MCF 10A (cell line): ENCODE results near the gene MYOM1. TPM values are rescaled to one million over a fixed set of nuclear protein-coding genes. Genes with fewer than 3 reads are reported as not detected.

Source experiments
- BruUV-seq: library from RNA; stranded (reverse); fragments of 400-500 nt; replicated peaks from 2 replicates; lab custom pipeline; 2021; lab: Mats Ljungman, UMichigan
- CTCF ChIA-PET: fragments of 300-600 bp; sonication (Branson Sonifier 250); formaldehyde crosslinking; extraction: SDS; loops from one replicate; lab custom pipeline; 2021; ENCODE audit warnings: antibody characterized with exemption, inconsistent platforms; lab: Yijun Ruan, JAX
- POLR2A ChIA-PET: fragments of 300-600, 350-650 bp; sonication (Branson Sonifier 250); formaldehyde crosslinking; extraction: SDS; loops from one replicate; lab custom pipeline; 2020; ENCODE audit warnings: antibody characterized with exemption, inconsistent platforms; lab: Yijun Ruan, JAX
- DNase-seq: peaks from one replicate; pipeline ENCODE4 v3.0.0-alpha.2; 2018; ENCODE audit not compliant: unreplicated experiment
- H3K27ac Mint-ChIP-seq: one replicate; pipeline ENCODE4 v1.8.0; 2022; ENCODE audit warnings: mild to moderate bottlenecking, low read depth, mixed read lengths; ENCODE audit not compliant: unreplicated experiment
- H3K27me3 Mint-ChIP-seq: one replicate; pipeline ENCODE4 v1.8.0; 2022; ENCODE audit warnings: mixed read lengths; ENCODE audit not compliant: insufficient read depth, unreplicated experiment
- H3K36me3 Mint-ChIP-seq: one replicate; pipeline ENCODE4 v1.8.0; 2022; ENCODE audit warnings: mild to moderate bottlenecking, moderate library complexity, mixed read lengths; ENCODE audit not compliant: insufficient read depth, unreplicated experiment
- H3K4me1 Mint-ChIP-seq: one replicate; pipeline ENCODE4 v1.8.0; 2022; ENCODE audit warnings: mixed read lengths; ENCODE audit not compliant: insufficient read depth, unreplicated experiment
- H3K4me3 Mint-ChIP-seq: one replicate; pipeline ENCODE4 v1.8.0; 2022; ENCODE audit warnings: mild to moderate bottlenecking, moderate library complexity, mixed read lengths; ENCODE audit not compliant: unreplicated experiment
- H3K9me3 Mint-ChIP-seq: one replicate; pipeline ENCODE4 v1.8.0; 2022; ENCODE audit warnings: mixed read lengths; ENCODE audit not compliant: unreplicated experiment
- intact Hi-C: fragments of 100-400 bp; cut with micrococcal nuclease; formaldehyde crosslinking; loops from 2 replicates; pipeline ENCODE4 v1.14.1; 2022
- total RNA-seq: library from RNA; stranded (reverse); gene quantifications from 2 replicates; pipeline ENCODE4 v1.2.3, GENCODE V29; 2022
- TF ChIP-seq, protein P1 (sequence below): fragments of 200-600 bp; IDR thresholded peaks from one replicate; pipeline ENCODE4 v1.8.0; 2022; ENCODE audit warnings: antibody characterized with exemption, mild to moderate bottlenecking; ENCODE audit not compliant: unreplicated experiment

MYOM1 gene
- total RNA-seq, 1 experiment from 2014 or later, result 0.21 TPM

DNA sequence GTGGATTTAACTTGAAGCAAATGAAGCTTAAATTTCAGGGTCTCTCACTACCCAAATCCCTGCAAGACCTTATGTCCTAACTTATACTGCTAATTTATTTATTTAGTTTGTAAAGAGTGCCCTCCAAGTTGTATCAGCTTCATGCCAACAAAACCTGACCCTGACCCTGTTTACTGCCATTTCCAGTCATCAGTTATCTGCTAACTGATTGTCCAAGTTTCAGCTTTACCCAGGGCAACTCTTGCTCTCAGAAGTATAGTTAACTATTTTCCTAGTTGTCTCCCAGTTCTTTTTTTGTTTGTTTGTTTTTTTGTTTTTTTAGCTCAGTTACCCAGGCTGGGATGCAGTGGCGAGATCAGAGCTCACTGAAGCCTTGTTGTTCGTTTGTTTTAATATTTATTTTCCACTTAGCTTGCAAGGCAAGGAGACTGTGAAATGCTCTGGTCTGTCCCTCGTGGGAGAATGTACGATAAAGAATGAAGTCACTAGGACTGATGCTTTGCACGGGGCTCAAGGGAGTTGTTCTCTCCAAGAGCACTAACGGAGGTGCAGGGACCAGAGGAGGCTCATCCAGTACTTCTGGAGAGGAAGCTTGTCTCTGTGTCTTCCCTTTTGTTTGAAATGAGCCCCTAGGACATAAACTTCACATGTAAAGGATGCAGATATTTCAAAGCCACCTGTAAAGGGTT is 35.3 kb downstream of the MYOM1 start:
- no peak for DNase-seq
- no peak overlapping the region for H3K27ac Mint-ChIP-seq
- BruUV-seq, result no TSS peak
- no peaks in the 10 kb centered on the region for H3K9me3 Mint-ChIP-seq
- CTCF ChIA-PET, result interaction anchor here (0.8 to 1.8 kb wide), 3 partner anchors 11 to 105 kb away, joined by 3 to 12 read pairs (median 4); no protein-coding TSS in a partner anchor
- POLR2A ChIA-PET, result interaction anchor here (1.0 kb wide), 1 partner anchor 31 kb away, joined by 3 read pairs; no protein-coding TSS in a partner anchor
- intact Hi-C loops, result no loop called here
- TF ChIP-seq, protein P1, sequence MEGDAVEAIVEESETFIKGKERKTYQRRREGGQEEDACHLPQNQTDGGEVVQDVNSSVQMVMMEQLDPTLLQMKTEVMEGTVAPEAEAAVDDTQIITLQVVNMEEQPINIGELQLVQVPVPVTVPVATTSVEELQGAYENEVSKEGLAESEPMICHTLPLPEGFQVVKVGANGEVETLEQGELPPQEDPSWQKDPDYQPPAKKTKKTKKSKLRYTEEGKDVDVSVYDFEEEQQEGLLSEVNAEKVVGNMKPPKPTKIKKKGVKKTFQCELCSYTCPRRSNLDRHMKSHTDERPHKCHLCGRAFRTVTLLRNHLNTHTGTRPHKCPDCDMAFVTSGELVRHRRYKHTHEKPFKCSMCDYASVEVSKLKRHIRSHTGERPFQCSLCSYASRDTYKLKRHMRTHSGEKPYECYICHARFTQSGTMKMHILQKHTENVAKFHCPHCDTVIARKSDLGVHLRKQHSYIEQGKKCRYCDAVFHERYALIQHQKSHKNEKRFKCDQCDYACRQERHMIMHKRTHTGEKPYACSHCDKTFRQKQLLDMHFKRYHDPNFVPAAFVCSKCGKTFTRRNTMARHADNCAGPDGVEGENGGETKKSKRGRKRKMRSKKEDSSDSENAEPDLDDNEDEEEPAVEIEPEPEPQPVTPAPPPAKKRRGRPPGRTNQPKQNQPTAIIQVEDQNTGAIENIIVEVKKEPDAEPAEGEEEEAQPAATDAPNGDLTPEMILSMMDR, result no peak
- H3K4me1 Mint-ChIP-seq, result no peaks in the 10 kb centered on the region
- no peak overlapping the region for H3K4me3 Mint-ChIP-seq
- H3K36me3 Mint-ChIP-seq, result no peaks in the 10 kb centered on the region
- no peaks in the 10 kb centered on the region for H3K27me3 Mint-ChIP-seq

DNA sequence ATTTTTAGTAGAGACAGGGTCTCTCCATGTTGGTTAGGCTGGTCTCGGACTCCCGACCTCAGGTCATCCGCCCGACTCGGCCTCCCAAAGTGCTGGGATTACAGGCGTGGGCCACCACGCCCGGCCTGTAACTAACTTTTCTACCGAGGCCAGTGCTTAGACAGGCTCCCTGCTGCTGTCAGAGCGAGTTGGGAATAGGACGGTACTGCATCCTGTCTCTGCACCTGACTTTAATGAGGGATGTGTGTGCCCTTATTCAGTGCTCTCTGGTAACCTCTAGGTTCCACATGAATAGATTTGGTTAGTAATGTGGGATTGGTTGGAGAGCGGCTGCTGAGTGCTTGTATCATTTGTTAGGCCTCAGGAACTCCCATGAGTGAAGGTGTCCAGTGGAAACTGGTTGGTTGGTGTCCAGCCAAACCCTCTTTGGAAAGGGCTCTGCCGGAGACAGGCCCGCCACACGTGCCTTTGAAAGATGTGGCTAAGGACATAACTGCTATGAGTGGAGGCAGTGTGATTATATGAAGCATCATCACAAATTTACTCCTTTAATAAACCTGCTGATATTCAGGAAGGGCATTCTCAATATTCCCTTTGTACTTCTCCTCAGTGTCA is 36.6 kb downstream of the MYOM1 start:
- intact Hi-C loops, result no loop called here
- no peak overlapping the region for H3K4me3 Mint-ChIP-seq

DNA sequence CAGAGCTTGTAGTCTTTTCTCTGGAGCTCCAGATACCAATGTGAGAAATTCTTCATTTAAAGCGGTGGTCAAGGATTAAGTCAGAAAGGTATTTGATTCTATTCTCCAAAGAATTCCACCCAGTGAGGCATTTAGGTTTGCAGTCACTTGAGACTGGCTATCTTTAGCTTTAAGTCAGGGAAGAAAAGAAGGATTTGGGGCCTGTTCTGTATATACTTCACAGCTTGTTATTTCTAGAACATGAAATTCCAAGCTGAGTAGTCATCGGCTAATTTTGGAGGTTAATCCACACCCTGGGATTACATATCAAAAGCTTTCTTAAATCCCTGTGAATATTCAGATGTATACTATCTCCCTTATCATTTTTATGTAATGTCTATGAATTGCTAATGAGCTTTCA is 39.4 kb downstream of the MYOM1 start:
- H3K4me3 Mint-ChIP-seq, result no peak overlapping the region
- DNase-seq, result no peak
- no peaks in the 10 kb centered on the region for H3K9me3 Mint-ChIP-seq
- H3K27me3 Mint-ChIP-seq, result no peaks in the 10 kb centered on the region
- H3K36me3 Mint-ChIP-seq, result no peaks in the 10 kb centered on the region
- TF ChIP-seq, protein P1, result no peak
- no peaks in the 10 kb centered on the region for H3K4me1 Mint-ChIP-seq
- no peak overlapping the region for H3K27ac Mint-ChIP-seq
- BruUV-seq, result no TSS peak
- intact Hi-C loops, result no loop called here
- CTCF ChIA-PET, result interaction anchor here (0.6 to 1.4 kb wide), 8 partner anchors 13 to 125 kb away, joined by 3 to 8 read pairs (median 3); no protein-coding TSS in a partner anchor
- POLR2A ChIA-PET, result interaction anchor here (0.6 to 0.8 kb wide), 2 partner anchors 165 to 191 kb away, joined by 3 to 4 read pairs; no protein-coding TSS in a partner anchor

More for the DNA sequence above, 36.6 kb downstream of the MYOM1 start:
- no peaks in the 10 kb centered on the region for H3K9me3 Mint-ChIP-seq
- H3K27me3 Mint-ChIP-seq, result no peaks in the 10 kb centered on the region
- BruUV-seq, result no TSS peak
- ChIA-PET POLR2A (interaction anchor here (1.0 kb wide), 1 partner anchor 32 kb away, joined by 3 read pairs; no protein-coding TSS in a partner anchor), CTCF (interaction anchor here (0.6 to 1.8 kb wide), 2 partner anchors 31 to 374 kb away, joined by 3 to 12 read pairs; no protein-coding TSS in a partner anchor)
- H3K27ac Mint-ChIP-seq, result no peak overlapping the region
- DNase-seq, result no peak
- no peaks in the 10 kb centered on the region for H3K36me3 Mint-ChIP-seq
- H3K4me1 Mint-ChIP-seq, result no peaks in the 10 kb centered on the region
- TF ChIP-seq, protein P1, result no peak

DNA sequence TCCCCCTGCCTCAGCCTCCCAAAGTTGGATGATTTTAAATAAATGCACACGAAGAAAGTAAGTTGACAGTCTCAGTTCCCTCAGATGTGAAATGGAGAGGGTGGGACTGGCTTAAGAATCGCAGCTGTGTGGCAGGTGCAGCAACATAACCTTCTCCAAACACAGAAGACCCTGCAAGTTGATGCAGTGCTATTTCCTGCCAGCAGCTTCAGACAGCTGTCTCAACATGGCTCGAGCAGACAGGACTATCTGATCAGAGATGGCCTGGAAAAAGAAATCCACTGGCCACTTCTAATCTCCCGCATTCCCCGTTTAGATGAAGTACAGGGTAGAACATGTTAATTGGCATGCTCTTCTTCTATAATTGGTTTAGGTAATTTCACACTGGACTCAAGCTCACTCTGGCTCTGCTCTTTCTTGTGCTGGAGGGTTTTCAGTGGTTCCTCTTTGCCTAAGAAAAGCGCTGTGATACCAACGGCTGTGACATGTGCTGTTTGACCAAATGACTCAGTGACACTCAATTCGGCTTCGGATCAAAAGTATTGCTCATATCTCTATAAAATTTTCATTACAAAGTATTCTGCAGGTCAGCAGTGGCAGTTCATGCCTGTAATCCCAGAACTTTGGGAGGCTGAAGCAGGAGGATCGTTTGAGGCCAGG is 40.2 kb downstream of the MYOM1 start:
- POLR2A ChIA-PET, result no interaction called here

More for the DNA sequence above, 40.2 kb downstream of the MYOM1 start:
- no peak overlapping the region for H3K27ac Mint-ChIP-seq
- TF ChIP-seq, protein P1, result no peak
- intact Hi-C loops, result no loop called here
- no TSS peak for BruUV-seq
- CTCF ChIA-PET, result interaction anchor here (0.8 to 1.2 kb wide), 5 partner anchors 22 to 487 kb away, joined by 3 to 6 read pairs (median 4); no protein-coding TSS in a partner anchor
- H3K36me3 Mint-ChIP-seq, result no peaks in the 10 kb centered on the region
- DNase-seq, result no peak
- no peaks in the 10 kb centered on the region for H3K27me3 Mint-ChIP-seq
- no peak overlapping the region for H3K4me3 Mint-ChIP-seq
- H3K4me1 Mint-ChIP-seq, result no peaks in the 10 kb centered on the region
- no peaks in the 10 kb centered on the region for H3K9me3 Mint-ChIP-seq
